ENCODE measurements around the gene IFITM2.
A peak's percentile ranks its signal among the peaks of the same experiment; 100 is the strongest.
"Not testable (repeated sequence)": the region's sequence is repeated elsewhere in the genome, so short reads cannot be mapped to it uniquely, and the experiment has no call there.

The IFITM2 gene

DNA sequence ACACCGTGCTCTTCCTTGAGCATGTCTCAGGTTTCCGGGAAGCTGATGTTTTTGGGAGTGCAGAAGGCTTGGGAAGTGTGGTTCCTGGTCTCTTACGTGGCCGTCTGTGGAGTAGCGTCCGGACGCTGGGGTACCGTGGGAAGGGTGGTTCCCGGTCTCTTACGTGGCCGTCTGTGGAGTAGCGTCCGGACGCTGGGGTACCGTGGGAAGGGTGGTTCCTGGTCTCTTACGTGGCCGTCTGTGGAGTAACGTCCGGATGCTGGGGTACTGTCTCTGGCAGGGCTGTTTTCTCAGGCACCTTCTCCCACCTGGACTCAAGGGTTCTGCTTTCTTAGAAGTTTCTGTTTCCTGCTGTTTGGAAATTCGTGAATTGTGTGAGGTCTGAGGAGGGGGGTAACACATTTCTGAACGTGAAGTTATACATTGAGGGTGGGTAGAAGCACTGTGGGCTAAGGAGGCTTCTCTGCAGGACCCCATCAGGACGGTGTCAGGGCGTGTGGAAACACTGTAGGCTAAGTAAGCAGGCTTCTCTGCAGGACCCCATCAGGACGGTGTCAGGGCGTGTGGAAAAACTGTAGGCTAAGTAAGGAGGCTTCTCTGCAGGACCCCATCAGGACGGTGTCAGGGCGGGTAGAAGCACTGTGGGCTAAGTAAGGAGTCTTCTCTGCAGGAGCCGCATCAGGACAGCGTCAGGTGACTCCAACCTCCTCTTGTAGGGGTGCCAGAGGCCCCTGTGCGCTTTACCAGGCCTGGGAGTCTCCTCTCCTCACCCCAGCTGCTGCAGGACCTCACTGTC lies 18.4 kb downstream of the IFITM2 start:
- DNase-seq (ENCODE audit: low read depth in 2 of 2): no peak

DNA sequence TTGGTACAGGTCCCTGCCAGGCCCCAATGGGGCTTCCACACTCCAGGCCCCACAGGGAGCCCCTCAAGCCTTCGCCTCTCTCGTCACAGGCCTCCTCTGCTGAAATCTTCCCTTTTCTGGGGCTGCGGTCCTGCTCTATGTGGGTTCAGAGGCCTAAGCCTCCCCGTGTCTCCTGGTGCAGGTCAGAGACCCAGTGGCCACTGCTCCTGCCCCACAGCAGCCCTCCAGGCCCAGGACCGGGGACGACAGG lies 18.9 kb downstream of the IFITM2 start:
- no peak for DNase-seq (ENCODE audit: low read depth in 2 of 2)

DNA sequence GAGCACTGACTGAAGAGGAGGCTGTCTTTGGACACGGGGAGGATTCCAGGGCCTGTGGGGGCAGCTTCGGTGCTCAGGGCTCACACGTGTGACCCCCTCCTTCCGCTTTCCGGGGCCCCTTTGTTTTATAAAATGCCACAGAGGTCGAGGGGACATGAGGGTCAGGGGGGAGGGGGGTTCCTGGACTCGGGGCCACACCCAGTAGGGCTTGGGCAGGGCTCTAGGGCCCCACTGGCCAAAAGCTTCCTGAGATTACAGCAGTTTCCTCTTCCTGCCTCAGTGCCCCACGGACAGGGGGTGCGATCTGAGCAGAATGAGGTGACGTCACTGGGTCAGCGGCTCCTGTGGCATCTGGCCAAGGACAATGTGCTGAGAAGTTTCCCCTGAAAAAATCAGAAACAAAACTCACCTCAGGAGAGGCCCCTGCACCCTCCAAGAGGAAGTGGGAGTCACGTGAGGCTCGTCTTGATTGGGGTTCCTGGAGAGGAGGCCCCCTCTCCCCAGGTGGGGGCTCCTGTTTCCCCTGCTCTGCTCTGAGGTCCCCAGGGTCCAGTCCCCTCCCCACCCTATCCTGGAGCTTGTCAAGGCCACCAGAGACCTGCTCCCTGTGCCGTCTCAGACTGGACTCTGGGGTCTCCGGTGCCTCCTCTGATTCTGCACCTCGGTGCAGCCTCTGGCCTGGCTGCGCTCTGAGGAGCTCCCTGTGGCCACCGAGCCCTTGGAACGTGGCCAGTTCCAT lies 19.4 kb downstream of the IFITM2 start:
- peak in 1 of 2 donors; percentile 57 for DNase-seq (ENCODE audit: low read depth in 2 of 2)

DNA sequence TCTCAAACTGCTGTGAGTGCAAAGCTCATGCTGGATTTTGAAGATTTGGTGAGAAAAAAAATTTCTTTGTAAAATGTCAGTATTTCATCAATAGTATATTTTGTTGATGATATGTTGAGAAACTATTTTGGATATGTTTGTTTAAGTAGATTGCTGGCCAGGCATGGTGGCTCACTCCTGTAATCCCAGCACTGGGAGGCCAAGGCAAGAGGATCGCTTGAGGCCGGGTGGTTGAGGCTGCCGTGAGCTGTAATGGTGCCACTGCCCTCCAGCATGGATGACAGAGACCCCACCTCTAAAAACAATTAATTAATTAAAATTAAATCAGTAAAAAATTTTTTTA lies 19.9 kb downstream of the IFITM2 start:
- DNase-seq (ENCODE audit: low read depth in 2 of 2): no peak

DNA sequence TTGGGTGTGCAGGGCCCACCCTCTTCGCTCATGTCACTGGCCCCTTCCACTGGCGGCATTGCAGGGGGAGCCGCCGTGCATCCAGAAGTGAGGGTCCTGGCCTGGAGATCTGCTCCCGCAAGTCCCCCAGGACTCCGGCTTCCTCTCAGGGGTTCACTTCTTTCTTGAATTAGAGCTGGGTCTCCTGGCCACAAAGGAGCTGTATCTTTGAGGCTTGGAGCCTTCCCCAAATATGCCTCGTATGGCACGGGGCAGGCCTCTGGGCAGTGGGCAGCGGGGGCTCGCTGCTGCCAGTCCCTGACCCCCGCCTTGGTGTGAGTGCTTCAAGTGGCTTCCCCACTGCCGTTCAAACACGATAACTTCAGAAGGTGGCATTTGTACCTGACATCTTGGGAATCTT lies 20.4 kb downstream of the IFITM2 start:
- DNase-seq (ENCODE audit: low read depth in 2 of 2): no peak

DNA sequence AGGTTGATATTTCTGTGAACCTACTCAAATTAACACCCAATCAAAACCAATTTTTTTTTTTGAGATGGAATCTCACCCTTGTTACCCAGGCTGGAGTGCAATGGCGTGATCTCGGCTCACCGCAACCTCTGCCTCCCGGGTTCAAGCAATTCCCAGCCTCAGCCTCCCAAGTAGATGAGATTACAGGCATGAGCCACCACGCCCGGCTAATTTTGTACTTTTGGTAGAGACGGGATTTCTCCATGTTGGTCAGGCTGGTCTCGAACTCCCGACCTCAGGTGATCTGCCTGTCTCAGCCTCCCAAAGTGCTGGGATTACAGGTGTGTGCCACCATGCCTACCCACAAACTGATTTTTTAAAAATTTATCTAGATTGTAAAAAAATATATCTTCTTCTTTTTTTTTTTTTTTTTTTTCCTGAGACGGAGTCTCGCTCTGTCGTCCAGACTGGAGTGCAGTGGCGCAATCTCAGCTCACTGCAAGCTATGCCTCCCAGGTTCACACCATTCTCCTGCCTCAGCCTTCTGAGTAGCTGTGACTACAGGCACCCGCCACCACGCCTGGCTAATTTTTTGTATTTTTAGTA lies 21.0 kb downstream of the IFITM2 start:
- not testable (repeated sequence) for DNase-seq (ENCODE audit: low read depth in 2 of 2)

DNA sequence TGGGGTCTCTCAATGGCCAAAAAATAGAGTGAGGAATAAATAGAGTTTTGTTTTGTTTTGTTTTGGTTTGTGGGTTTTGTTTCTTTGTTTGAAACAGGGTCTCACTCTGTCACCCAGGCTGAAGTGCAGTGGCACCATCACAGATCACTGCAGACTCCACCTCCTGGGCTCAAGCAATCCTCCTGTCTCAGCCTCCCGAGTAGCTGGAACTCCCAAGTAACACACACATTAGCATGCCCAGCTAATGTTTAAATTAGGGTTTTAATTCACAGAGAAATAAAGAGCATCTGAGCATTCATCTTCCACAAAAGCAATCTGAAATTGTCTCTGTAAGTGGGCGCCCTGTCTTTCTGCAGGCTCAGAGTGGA lies 22.3 kb downstream of the IFITM2 start:
- no peak for DNase-seq (ENCODE audit: low read depth in 2 of 2)

DNA sequence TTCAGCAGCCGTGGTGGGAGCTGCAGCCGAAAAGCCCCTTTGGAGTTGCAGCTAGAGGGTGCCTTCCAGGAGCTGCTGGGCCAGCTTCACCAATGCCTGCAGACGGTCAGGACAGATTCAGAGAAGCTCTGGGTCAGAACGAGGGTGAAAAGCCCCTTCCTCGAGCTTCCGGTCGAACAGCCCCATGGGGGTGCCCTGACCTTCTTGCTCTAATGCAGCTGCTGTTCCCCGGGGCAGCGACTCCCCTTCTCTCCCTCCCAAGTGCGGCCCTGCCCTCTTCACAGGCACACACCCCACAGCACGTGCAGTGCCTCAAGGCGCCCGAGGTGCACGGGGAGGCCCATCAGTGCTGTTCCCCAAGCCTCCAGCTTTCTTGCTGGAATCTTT lies 22.7 kb downstream of the IFITM2 start:
- no peak for DNase-seq (ENCODE audit: low read depth in 2 of 2)

DNA sequence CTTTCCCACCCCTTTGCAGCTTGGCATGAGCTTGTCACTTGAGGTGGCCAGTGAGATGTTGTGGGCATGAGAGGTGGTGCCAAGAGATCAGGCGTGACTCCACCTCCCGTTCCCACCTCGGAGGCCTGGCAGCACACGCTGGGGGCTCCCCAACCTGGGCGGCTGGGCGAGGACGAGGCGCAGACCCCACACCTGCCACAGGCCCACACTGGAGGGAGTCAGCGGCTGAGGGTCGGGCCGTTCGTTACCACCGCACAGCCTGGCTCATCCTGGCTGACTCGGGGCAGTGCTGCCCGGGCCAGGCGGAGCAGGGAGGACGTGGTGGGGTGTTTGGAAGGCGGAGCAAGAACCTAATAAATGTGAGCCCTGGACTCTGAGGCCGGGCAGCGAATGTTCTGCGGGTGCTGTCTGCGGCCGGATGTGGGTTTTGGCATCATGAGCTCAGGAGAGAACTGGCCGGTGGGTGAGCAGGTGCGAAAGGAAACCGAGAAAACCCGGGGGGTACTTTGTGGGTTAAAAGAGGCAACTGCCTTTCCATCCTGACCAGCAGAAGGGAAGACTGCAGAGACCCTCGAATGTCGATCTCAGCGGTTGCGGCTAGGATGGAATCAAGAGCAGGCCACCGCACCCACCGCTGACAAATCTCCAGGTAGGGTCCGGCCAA lies 23.2 kb downstream of the IFITM2 start:
- no peak for DNase-seq (ENCODE audit: low read depth in 2 of 2)

DNA sequence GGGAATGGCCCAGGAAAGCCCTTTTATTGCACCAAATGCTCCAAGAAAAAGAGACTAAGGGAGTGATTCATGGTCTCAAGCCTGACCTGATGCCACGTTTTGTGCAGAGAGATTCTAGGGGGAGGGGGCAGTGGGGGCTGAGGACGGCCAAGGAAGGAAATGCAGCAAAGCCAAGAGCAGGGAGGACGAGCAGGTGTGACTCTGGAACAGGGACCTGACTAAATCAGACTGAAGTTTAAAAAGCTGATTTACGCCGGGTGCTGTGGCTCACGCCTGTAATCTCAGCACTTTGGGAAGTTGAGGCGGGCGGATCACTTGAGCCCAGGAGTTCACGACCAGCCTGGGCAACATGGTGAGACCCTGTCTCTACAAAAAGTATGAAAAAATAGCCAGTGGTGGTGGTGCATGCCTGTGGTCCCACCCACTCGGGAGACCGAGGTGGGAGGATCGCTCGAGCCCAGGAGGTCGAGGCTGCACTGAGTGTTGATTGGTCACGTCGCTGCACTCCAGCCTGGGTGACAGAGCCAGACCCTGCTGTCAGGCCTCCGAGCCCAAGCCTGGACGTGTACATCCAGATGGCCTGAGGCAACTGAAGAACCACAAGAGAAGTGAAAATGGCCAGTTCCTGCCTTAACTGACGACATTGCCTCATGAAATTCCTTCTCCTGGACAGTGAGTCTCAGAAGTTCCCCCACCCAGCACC lies 23.9 kb downstream of the IFITM2 start:
- no peak for DNase-seq (ENCODE audit: low read depth in 2 of 2)

DNA sequence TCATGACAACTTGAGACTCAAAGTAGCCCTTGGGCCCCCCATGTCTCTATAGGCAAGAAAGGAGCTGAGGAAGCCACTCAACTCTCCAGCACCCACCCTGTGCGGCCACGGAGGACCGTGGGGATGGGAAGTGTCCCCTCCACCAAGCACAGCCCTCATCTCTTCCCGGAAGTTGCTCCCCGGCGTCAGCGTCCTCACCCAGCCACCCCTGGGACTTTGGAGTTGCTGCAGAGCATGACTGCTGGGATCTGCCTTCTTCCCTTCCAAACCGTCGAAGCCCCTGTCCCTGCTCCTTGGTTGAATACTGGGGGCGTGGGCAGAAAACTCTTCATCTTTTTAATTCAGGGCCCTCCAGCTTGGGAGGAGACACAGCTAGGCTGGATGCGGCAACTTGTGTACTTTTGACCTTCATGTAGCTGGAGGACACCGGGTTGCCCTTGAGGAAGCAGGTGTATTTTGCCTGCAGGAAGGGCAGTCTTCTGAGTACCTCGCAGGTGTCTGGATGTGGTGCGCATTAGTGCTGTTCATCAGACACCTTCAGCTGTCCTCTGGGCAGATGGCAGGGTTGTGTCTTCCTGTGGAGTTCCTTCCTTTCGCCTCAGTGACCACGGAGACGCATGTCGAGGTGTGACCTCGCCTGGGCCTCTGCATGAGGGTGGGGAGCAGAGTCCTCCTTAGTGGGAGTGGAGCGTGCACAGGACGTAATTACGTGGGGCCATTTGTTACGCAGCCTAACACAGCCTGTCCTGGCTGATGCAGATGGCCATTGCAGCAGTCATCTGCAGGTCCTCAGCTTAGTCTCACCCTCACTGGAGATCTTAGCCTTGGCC lies 25.2 kb downstream of the IFITM2 start:
- DNase-seq (ENCODE audit: low read depth in 2 of 2): no peak

DNA sequence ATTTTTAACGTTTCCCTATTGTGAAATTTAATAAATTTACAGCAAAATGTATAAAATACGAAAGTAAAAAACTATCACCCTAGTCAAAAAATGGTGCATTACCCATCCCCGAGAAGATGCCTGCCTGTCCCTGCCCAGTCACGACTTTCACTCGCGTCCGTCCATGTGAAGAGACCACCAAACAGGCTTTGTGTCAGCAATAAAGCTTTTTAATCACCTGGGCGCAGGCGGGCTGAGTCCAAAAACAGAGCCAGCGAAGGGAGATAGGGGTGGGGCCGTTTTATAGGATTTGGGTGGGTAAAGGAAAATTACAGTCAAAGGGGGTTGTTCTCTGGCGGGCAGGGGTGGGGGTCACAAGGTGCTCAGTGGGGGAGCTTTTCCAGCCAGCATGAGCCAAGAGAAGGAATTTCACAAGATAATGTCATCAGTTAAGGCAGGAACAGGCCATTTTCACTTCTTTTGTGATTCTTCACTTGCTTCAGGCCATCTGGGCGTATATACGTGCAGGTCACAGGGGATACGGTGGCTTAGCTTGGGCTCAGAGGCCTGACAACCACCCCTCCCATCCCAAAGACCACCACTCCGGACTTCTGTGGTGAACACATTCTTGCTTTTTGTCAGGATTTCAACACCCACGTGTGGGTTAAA lies 26.1 kb downstream of the IFITM2 start:
- not testable (repeated sequence) for DNase-seq (ENCODE audit: low read depth in 2 of 2)

DNA sequence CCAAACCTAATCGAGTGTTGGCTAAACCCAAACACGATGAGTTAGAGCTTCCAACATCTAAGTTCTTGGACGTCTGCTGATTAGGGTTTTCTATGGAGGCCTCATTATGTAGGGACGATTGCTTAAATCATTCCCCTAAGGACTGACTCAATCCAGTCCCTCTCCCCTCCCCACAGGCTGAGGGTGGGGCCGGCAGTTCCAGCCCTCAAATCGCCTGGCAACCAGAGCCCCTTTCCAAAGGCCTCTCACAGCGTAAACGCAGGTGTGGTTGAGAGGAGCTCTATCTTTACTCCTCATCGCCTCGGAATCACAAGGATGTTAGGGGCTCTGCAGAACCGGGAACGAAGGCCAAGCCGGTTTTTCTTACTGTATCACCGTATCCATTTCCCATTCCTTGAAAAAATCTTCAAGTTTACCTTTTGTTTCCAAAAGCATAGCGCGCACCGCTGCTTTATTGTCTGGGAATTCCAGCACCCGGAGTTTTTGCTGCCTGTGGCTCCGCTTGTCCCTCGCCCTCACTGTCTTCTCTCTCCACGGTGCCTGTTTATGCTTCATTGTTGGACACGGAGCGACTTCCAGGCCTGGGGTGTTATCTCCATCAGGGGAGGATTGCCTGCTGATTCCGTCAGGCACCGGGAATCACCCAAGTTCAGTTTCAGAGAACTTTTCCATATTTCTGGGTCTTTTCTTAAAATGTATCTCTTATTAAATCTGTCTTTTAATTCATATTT lies 26.8 kb downstream of the IFITM2 start:
- DNase-seq (ENCODE audit: low read depth in 2 of 2): no peak

DNA sequence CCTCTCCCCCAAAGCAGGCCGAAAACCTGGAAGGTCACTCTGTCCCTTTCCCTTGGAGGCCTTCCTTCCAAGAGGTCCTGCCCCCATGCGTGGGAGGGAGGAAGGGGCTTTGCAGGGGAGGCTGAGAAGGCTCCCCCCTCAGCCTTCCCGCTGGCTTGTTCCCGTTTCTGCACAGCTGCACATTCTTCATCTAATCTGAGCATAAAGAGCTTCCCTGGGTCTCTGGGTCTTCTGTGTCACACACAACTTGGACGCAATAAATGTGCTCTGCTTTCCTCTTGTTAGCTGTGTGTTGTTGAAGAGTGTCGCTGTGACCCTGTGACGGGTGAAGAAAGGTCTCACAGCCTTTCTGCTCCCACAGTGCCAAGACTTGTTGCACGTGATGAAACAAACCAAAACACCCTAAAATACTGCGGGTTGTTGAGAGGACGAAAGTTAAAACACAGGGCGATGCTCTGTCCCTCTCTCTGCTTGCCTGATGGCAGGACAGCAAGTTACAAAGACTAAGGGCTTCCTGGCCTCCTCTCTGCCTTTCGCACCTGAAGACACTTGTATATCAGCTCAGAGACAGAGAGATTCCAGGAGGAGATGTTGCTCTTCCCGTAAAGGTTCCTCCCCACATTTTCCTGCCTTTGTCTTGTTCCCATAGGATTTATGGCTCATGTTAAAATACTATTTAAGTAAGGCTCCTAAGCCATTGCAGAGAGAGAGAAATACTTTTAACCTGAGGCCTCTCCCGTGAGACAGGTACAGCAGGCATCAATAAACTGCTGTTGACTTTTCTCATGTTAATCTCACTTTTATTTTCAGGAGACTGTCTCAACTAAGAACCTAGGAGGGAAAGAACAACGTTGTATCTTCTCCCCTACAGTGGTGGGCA lies 28.4 kb downstream of the IFITM2 start:
- no peak for DNase-seq (ENCODE audit: low read depth in 2 of 2)

DNA sequence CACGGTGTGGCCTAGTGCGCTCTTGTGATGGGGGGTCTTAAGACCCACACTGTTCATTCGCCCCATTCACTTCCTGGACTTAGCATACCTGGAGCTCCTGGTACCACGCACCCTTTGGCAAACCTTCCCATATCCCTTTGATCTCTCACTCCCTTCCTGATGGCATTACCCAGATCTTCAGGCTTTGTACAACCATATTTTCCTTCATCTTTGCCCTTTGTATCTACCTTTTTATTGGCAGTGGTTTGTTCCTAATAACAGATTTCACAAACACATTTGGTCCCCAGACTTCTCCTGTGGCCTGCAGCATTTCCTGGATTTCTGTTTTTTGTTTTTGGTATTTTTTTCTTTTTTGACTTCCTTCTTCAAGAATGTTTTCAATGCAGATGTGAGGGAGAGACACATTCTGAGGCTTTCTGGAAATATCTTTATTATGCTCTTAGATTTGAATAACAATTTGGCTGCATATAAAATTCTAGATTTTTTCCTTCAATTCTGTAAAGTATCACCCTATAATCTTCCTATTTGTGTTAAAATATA lies 29.1 kb downstream of the IFITM2 start:
- DNase-seq (ENCODE audit: low read depth in 2 of 2): no peak

DNA sequence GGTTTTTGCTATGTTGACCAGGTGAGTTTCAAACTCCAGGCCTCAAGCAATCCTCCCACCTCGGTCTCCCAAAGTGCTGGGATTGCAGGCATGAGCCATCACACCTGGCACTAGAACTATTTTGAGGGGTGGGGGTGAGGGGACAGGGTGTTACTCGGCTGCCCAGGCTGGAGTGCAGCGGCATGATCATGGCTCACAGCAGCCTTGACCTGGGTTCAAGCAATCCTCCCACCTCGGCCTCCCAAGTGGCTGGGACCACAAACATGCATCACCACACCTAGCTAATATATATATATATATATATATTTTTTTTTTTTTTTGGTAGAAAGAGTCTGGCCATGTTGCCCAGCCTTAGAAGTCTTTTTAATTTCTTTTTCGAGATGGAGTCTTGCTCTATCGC lies 30.1 kb downstream of the IFITM2 start:
- no peak for DNase-seq (ENCODE audit: low read depth in 2 of 2)

DNA sequence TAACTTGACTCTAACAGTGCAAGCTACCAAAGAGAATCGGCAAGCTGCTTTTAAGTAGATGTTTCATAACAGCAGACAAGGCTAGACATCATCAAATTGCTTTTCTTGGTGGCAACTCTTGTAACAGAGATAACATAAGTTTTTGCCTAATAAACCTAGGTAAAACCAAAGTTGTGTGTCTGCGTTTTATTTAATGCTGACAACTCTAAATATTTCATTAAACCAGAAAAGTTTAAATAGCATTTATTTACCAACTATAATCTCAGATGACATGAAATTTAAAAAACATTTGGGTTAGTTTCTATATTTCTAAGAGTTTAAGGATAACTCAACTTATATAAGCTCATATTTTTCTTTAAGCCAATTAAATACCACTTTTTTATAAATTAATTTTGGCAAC lies 32.3 kb downstream of the IFITM2 start:
- no peak for DNase-seq (ENCODE audit: low read depth in 2 of 2)

DNA sequence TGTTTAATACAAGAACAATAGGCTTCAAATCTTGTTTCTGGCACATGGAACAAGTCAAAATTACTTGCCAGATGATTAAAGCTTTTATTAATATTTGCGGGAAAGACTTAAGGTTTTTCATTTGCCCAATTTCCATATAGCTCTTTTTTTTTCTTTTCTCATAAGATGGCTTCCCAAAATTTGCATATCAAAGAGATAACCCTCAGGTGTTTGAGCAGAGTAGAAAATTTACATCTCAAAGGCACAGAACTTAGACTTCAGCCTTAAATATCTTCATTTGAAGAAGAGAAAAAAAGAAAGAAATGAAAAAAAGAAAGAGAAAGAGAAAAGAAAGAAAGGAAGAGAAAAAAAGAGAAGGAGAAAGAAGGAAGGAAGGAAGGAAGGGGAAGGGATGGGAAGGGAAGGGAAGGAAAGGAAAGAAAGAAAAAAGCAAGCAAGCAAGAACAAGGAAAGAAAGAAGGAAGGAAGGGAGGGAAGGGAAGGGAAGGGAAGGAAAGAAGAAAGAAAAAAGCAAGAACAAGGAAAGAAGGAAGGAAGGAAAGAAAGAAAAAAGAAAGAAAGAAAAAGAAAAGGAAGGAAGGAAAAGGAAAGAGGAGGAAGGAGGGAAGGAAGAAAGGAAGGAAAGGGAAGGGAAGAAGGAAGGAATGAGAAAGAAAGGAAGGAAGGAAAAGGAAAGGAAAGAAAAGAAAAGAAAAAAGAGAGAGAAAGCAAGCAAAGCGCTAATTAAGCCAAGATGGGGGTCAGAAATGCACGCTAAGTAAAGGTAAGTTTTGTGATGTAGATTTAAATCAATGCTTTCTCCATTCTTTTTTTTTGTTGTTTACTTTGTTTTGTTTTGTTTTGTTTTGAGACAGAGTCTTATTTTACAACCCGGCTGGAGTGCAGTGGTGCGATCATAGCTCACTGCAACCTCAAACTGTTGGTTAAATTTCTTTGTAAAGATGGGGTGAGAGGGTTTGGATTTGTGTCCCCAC lies 33.2 kb downstream of the IFITM2 start:
- DNase-seq (ENCODE audit: low read depth in 2 of 2): no peak

Data from activated CD4-positive, alpha-beta T cell treated with anti-CD3 and anti-CD28 coated beads for 24 hours (primary cell).